Measurements from ENCODE around the gene HEXIM1.

HEXIM1 gene

GRCh38 chr17:45107293-45108010 is 40.8 kb upstream of the HEXIM1 start:
- TF ChIP-seq EGR1 (IDR thresholded peaks at IDR 0.05) (no peak), TAF1 (IDR thresholded peaks at IDR 0.05; ENCODE audit: low read depth) (no peak), MAX (IDR thresholded peaks at IDR 0.05) (no peak), CEBPB (IDR thresholded peaks at IDR 0.05) (no peak), REST (IDR thresholded peaks at IDR 0.05; ENCODE audit: low read depth) (no peak), TCF12 (IDR thresholded peaks at IDR 0.05; ENCODE audit: low read depth) (no peak), EP300 (IDR thresholded peaks at IDR 0.05; ENCODE audit: borderline replicate concordance) (no peak), TEAD4 (IDR thresholded peaks at IDR 0.05) (no peak), YY1 (IDR thresholded peaks at IDR 0.05; ENCODE audit: low read depth) (no peak)

- no peak for TF ChIP-seq REST (IDR thresholded peaks at IDR 0.05; ENCODE audit: low read depth)
- no peak for TF ChIP-seq NFIC (IDR thresholded peaks at IDR 0.05)
- TF ChIP-seq TCF12 (IDR thresholded peaks at IDR 0.05; ENCODE audit: low read depth) = no peak
- no peak for TF ChIP-seq EGR1 (IDR thresholded peaks at IDR 0.05)
- no peak for TF ChIP-seq CREB1 (IDR thresholded peaks at IDR 0.05; ENCODE audit: low read depth)
- no peak for TF ChIP-seq YY1 (IDR thresholded peaks at IDR 0.05; ENCODE audit: low read depth)
- TF ChIP-seq RAD21 (IDR thresholded peaks at IDR 0.05; ENCODE audit: low read depth) = no peak
- no peak for TF ChIP-seq EP300 (IDR thresholded peaks at IDR 0.05; ENCODE audit: borderline replicate concordance)
- TF ChIP-seq FOXM1 (IDR thresholded peaks at IDR 0.05; ENCODE audit: borderline replicate concordance, low read depth) = no peak
- TF ChIP-seq ZBTB7A (IDR thresholded peaks at IDR 0.05; ENCODE audit: low read depth) = no peak
- no peak for TF ChIP-seq TEAD4 (IDR thresholded peaks at IDR 0.05)
These were observed 40.2 kb upstream of the HEXIM1 start for GRCh38 chr17:45108051-45108450.

- TF ChIP-seq RAD21 (IDR thresholded peaks at IDR 0.05; ENCODE audit: low read depth) = peak; percentile 16; the same call in 1 of the 2 replicates
- TF ChIP-seq FOXM1 (IDR thresholded peaks at IDR 0.05; ENCODE audit: borderline replicate concordance, low read depth) = no peak
These were observed 39.4 kb upstream of the HEXIM1 start for GRCh38 chr17:45108595-45109521.

- no peak for TF ChIP-seq USF1 (IDR thresholded peaks at IDR 0.05)
- no peak for TF ChIP-seq TCF12 (IDR thresholded peaks at IDR 0.05; ENCODE audit: low read depth)
- no peak for TF ChIP-seq ZBTB7A (IDR thresholded peaks at IDR 0.05; ENCODE audit: low read depth)
- TF ChIP-seq EP300 (IDR thresholded peaks at IDR 0.05; ENCODE audit: borderline replicate concordance) = no peak
- TF ChIP-seq TAF1 (IDR thresholded peaks at IDR 0.05; ENCODE audit: low read depth) = no peak
- no peak for TF ChIP-seq MAX (IDR thresholded peaks at IDR 0.05)
- TF ChIP-seq YY1 (IDR thresholded peaks at IDR 0.05; ENCODE audit: low read depth) = no peak
- no peak for TF ChIP-seq RAD21 (IDR thresholded peaks at IDR 0.05; ENCODE audit: low read depth)
These were observed 37.3 kb upstream of the HEXIM1 start for GRCh38 chr17:45110676-45111611.

- TF ChIP-seq CREB1 (IDR thresholded peaks at IDR 0.05; ENCODE audit: low read depth) (no peak), TAF1 (IDR thresholded peaks at IDR 0.05; ENCODE audit: low read depth) (no peak), CEBPB (IDR thresholded peaks at IDR 0.05) (peak; percentile 80)
These were observed 36.4 kb upstream of the HEXIM1 start for GRCh38 chr17:45111850-45112249.

Measured in Ishikawa (cell line).